Activated T-helper 9 cell treated with anti-CD3 and anti-CD28 coated beads, Interleukin-2, amount 50 U/mL, for 16 hours (primary cell): Measurements from ENCODE around the gene PVR.
A peak's percentile ranks its signal among the peaks of the same experiment; 100 is the strongest.
"Not testable (repeated sequence)": the region's sequence is repeated elsewhere in the genome, so short reads cannot be mapped to it uniquely, and the experiment has no call there.

ENCODE experiments used
- DNase-seq: peaks from one replicate; pipeline ENCODE4 v3.0.0-alpha.2; 2020; ENCODE audit warnings: low read depth

The PVR gene

DNA sequence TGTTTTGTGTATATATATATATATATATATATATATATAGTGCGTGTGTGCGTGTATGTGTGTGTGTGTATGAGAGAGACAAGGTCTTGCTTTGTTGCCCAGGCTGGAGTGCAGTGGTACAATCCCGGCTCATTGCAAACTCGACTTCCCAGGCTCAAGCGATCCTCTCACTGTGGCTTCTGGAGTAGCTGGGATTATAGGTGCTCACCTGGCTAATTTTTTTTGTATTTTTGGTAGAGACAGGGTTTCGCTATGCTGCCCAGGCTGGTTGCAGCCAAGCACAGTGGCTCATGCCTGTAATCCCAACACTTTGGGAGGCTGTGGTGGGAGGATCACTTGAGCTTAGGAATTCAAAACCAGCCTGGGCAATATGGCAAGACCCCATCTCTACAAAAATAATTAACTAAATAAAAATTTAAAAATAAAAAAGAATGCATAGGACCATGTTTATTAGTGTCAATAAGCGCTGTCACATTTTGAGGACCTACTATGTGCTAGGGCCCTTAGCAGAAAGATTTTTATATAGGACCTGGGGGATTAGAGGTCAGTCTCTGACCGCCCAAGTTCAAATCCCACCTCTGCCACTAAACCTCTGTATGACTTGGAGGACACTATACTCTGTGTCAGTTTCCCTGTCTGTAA is 1.8 kb downstream of the PVR start:
- DNase-seq = no peak

DNA sequence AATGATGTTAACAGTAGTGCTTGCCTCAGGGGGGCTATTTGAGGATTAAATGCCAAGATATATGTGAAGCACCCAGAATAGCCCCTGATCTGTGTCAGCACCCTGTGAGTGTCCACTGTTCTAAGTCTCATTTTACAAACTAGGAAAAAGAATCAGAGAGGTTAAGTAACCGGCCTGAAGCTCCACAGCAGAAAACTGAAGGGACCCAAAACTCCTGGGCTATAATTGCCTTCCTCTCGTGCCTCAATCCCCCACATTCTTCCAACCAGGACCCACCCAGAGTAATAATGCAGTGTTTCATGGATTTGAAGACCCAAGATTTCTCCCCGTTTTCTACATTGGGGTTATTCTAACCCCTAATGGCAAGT is 2.3 kb downstream of the PVR start:
- DNase-seq = no peak

DNA sequence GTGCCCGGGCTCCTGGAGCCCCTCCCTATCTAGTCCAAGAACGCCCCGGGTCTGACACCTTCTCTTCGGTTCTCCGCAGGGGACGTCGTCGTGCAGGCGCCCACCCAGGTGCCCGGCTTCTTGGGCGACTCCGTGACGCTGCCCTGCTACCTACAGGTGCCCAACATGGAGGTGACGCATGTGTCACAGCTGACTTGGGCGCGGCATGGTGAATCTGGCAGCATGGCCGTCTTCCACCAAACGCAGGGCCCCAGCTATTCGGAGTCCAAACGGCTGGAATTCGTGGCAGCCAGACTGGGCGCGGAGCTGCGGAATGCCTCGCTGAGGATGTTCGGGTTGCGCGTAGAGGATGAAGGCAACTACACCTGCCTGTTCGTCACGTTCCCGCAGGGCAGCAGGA is 3.4 kb downstream of the PVR start:
- no peak for DNase-seq

DNA sequence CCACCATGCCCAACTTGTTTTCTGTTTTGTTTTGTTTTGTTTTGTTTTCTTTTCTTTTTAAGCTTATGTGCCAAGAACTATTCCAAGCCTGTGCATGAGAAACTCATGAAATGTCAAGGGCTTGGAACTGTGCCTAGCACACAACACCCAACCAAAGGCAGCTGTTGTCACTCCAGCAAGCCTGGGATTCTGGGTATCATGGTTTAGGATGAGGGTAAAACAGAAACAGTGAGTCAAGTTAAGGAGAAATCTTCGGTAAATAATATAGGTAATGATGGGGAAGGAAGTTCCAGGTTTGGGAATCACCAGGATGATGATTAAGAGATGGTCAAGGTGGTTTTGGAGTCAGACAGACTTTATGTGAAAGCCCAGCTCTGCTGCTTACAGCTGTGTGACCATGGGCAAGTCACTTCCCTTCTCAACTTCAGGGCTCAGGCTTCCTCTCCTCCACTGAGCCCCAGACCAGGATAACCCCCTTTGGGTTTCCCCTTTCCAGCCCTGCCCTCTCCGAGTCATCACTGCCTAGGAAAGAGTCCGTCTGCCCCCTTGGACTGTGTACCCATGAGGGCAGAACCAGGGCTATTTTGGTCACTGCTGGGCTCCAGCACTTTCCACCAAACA is 5.0 kb downstream of the PVR start:
- no peak for DNase-seq

DNA sequence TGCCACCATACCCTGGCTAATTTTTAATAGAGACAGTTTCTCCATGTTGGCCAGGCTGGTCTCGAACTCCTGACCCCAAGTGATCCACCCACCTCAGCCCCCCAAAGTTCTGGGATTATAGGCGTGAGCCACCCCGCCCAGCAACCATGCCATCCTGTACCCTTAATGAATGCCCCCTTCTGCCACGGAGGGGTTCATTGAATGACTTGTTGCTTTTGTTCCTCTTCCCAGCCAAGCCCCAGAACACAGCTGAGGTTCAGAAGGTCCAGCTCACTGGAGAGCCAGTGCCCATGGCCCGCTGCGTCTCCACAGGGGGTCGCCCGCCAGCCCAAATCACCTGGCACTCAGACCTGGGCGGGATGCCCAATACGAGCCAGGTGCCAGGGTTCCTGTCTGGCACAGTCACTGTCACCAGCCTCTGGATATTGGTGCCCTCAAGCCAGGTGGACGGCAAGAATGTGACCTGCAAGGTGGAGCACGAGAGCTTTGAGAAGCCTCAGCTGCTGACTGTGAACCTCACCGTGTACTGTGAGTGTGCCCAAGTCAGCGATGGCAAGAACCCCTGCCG is 6.0 kb downstream of the PVR start:
- no peak for DNase-seq

DNA sequence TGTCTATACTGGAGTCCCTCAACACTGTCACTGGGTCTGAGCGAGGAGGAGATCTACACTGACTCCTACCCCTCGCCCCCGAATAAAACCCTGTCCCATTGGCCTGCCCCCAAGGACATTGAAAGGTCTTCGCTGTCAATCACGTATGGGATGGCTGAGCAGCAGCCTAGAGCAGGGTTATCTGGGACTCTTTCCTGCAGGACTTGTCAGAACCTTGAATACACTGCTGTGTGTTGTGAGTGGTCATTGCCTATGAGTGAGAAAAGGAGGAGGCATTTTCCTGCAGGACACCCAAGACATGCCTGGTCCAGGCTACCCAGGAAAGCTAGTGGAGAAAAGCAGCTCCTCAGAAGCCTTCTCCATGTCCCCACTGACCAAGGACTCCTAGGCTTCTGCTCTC is 9.6 kb downstream of the PVR start:
- no peak for DNase-seq

DNA sequence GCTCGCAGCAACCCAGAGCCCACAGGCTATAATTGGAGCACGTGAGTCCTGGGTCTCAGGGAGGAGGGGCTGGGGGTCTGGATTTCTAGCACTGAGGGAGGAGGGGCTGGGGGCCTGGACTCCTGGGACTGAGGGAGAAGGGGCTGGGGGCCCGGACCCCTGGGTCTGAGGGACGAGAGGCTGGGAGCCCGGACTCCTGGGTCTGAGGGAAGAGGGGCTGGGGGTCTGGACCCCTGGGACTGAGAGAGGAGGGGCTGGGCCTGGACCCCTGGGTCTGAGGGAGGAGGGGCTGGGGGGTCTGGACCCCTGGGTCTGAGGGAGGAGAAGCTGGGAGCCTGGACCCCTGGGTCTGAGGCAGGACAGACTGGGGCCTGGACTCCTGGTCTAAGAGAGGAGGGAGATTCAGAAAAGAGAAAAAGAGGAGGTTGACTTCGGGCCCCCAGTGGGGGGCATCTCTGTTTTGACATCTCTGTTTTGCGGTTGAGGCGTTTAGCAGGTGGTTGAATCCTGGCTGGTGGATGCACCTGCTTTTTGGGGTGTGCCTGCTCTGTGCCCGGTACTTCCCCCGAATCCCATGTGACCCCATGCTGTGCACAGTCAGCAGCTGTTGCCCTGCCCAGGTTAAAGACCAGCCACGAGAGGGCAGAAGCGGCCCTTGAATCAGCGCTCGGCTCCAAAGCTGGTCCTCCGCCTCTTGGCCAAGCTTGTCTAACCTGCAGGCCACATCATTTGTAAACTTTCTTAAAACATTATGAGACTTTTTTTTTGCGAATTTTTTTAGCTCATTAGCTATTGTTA is 10.5 kb downstream of the PVR start:
- peak; percentile 34 for DNase-seq

DNA sequence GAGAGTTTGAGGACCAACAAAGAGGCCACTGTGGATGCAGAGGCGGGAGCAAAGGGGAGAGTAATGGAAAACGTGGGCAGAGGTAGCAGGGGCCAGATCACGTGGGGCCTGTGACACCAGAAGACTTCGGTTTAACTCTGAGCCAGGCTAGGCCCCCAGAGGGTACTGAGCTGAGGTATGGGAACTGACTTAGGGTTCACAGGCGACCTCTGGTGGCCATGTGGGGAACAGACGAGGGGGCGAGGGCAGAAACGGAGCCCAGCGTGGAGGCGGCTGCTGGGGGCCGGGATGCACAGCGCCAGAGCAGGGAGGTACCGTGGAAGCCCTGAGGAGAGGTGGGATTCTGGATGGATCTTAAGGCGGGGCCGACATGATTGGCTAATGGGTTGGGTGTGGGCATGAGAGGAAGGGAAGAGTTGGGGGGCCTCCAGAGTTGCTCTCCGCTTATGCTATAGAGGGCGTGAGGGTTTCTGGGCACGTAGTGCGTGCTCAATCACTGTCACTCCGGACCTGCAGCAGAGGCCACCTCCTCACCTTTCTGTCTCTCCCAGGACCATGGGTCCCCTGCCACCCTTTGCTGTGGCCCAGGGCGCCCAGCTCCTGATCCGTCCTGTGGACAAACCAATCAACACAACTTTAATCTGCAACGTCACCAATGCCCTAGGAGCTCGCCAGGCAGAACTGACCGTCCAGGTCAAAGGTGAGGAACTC is 13.7 kb downstream of the PVR start:
- DNase-seq = peak; percentile 36

DNA sequence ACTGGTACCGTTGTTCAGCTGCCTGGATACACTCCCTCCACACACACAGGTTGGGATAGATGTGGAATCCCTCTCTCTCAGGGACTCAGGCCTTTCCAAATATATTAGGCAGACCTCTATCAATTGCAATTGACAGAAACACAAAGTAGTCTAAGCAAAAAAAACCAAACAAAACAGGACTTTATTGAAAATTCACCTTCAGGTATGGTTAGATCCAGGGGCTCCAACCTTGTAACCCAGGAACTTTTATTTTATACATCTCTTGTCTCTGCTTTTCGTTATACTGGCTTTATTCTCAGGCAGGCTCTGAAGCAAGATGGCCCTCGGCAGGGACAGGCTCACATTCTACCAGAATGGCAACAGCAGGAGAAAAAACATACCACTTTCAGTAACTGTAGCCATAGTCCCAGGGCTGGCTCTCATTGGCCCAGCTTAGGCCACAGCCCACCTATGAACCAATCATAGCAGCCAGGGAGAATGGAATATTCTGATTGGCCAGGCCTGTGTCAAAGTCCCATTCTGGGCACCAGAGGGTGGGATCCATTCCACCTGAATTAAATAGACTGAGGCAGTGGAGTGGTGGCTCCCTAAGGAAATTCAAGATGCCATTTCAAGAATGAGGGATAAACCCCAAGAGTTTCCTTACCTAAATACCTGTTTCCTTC is 14.5 kb downstream of the PVR start:
- no peak for DNase-seq

DNA sequence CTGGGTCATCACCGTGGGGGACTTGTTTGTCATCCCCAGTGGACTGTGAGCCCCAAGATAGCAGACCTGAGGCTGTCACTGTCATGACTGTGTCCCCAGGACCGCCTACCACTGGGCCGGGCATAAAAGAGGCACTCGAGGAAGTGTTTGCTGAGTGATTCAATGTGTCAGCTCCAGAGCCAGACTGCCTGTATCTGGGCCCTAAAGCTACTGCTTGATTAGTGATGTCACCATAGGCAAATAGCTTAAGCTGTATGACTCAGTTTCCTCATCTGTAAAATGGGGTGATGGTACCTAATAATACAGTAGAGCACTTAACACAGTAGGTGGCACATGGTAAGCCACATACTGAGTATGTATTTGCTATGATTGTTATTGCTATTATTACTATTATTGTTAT is 16.4 kb downstream of the PVR start:
- no peak for DNase-seq

DNA sequence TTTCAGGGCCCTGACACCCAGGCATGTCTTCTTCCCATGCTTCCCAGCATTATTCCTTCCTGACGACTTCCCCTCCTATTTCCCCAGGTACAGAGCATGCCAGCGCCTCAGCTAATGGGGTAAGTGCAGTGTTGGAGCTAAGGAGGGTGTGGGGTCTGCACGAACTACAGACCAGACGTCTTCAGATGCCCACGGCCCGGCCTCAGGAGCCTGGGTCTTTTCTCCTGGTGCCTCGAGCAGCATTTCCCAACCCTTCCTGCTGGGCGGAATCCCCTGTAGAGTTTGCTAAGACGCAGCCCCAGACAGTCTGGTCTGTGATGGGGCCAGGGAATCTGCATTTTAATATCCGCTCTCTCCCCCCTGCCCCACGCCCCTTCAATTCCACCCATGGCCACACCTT is 17.5 kb downstream of the PVR start:
- DNase-seq = no peak

DNA sequence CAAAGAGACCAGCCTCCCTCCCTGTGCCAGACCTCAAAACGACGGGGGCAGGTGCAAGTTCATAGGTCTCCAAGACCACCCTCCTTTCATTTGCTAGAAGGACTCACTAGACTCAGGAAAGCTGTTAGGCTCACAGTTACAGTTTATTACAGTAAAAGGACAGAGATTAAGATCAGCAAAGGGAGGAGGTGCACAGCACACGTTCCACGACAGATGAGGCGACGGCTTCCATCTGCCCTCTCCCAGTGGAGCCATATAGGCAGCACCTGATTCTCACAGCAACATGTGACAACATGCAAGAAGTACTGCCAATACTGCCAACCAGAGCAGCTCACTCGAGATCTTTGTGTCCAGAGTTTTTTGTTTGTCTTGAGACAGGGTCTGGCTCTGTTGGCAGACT is 18.2 kb downstream of the PVR start:
- DNase-seq = no peak

DNA sequence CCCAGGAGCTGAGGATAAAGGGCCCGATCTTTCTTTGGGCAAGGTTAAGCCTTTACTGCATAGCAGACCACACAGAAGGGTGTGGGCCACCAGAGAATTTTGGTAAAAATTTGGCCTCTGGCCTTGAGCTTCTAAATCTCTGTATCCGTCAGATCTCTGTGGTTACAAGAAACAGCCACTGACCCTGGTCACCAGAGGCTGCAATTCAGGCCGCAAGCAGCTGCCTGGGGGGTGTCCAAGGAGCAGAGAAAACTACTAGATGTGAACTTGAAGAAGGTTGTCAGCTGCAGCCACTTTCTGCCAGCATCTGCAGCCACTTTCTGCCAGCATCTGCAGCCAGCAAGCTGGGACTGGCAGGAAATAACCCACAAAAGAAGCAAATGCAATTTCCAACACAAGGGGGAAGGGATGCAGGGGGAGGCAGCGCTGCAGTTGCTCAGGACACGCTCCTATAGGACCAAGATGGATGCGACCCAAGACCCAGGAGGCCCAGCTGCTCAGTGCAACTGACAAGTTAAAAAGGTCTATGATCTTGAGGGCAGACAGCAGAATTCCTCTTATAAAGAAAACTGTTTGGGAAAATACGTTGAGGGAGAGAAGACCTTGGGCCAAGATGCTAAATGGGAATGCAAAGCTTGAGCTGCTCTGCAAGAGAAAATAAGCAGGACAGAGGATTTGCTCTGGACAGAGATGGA is 19.1 kb downstream of the PVR start:
- no peak for DNase-seq

DNA sequence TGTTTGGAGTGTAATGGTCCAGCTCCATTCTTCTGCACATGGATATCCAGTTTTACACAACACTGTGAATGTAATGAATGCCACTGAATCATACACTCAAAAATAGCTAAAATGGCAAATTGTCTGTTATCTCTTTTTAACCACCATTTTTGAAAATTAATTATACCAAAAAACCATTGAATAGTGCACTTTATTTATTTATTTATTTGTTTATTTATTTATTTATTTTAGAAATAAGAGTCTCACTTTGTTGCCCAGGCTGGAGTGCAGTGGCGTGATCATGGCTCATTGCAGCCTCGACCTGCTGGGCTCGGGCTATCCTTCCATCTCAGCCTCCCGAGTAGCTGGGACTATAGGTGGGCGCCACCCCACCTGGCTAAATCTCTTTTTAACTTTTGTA is 20.3 kb downstream of the PVR start:
- DNase-seq = no peak

DNA sequence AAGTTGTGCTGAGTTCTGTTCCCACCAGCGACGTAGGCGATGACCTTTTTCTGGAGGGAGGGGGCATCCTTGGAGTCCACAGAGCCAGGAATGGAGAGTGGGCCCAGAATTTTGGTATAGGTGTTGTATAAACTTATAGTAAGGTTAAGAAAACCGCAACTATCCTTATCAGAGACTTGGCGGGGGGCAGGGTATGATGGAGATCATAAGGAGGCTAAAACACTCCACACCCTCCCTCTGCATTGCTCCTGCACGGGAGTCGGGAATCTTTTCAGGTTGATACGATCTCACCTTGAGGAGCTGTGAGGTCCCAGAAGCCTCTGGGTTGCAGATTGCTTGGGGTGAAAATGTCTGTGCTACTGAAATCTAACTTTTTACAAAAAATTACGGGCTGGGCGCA is 21.3 kb downstream of the PVR start:
- no peak for DNase-seq

DNA sequence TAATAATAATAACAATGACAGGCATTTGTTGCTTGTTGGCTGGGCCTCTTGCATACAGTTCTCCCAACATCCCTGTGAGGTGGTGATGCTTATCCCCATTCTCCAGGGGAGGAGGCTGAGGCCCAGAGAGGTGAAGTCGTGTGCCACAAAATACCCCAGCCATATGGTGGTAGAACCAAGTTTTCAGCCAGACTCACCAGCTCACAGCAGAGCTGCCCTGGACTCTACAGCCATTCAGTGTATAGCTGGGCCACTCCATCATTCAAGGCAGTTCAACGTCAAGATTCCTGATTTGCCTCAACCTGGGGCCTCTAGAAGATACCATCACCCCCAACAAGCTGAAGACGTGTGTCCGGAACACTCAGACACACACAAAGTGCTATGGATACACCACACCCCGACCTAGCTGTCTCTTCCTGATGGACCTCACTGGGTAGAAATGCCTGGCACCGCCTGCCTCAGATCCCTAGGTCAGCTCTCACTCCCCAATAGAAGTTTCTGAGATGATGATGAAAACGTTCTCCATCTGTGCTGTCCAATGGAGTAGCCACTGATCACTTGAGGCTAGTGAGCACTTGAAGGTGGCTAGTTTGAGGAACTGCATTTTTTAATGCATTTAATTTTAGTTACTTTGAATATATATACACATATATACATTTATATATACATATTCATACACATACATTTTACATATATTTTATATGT is 23.3 kb downstream of the PVR start:
- DNase-seq = no peak

DNA sequence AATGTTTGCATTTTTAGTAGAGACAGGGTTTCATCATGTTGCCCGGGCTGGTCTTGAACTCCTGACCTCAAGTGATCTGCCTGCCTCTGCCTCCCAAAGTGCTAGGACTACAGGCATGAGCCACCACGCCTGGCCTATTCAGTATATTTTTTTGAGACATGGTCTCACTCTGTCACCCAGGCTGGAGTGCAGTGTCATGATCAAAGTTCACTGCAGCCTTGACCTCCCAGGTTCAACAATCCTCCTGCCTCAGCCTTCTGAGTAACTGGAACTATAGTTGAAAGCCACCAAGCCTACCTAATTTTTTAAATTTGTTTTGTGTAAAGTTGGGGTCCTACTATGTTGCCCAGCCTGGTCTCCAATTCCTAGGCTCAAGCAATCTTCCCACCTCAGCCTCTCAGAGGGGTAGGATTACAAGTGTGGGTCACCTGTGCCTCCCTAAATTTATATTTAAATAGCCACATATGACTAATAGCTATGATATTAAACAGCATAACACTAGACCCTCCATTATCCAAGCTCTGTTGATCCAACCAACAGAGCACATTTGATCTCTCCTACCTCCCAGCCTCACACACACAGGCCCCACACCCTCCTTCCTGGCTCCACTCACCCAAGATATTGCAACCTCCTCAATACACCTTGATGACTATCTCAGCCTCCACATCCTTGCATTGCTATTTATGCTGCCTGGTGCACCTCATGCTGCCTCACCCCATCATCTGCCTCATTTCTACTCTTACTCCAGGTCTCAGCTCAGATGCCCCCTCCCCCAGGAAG is 25.5 kb downstream of the PVR start:
- DNase-seq = no peak

DNA sequence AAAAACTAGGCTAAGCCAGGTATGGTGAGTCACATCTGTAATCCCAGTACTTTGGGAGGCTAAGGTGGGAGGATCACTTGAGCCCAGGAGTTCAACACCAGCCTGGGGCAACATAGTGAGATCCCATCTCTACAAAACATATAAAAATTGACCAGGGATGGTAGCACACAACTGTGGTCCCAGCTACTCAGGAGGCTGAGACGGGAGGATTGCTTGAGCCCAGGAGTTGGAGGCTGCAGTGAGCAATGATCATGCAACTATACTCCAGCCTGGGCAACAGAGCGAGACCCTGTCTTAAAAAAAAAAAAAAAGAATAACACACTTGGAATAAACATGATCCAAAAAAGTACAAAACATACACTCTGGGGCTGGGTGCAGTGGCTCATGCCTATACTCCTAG is 26.3 kb downstream of the PVR start:
- DNase-seq = not testable (repeated sequence)

DNA sequence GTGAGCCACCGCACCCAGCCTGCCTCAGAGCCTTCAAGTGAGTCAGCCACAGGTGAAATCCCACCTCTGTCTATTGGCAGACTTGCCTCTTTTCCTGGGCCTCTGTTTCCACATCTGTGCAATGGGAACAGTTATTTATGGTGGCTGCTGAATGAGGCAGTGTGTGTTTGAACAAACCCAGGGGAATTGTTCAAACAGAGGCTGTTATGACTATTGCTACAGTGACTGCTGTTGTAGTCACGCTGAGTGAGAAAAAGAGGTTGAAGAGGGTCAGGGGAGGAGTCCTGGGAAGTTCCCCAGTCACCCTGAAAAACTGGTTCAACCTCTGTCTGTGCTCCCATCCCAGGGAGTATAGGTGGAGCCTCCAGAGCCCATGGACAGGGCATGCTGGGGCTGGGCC is 27.7 kb downstream of the PVR start, which contains the start of gene CEACAM19:
Gene CEACAM19, plus strand, starts transcription at position 83 of the 400 bp plus-strand sequence. CDS start 450 bp downstream, outside the sequence.
- no peak for DNase-seq

DNA sequence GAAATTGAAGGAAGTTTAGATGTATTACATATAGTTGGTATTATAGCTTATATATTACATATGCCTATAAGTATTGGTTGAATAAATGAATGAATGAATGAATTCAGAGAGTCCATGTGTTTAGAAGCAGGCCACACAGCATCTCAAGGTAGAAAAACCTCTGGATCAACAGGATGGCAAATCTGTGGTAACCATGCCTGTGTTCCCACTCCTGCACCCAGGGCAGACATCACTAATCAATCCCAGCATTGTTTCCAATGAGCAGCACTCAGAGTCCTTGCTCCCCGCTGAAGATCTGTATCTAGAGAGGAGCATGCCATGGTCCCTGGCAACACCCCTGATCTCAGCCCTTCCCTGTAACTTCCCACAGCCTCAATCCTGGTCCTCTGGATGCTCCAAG is 28.5 kb downstream of the PVR start:
- DNase-seq = no peak
